Activated effector memory CD4-positive, alpha-beta T cell treated with Interleukin-2 at 50 U/mL for 16 hours (primary cell): Measurements from ENCODE around the gene MEIS2.

Experiments
- DNase-seq: peaks from one replicate; pipeline ENCODE4 v3.0.0-alpha.2; 2020

Gene MEIS2

GRCh38 chr15:37097144-37097919 lies 3.0 kb downstream of the MEIS2 start:
- DNase-seq, result no peak

- DNase-seq, result no peak
Observed at GRCh38 chr15:37096558-37097143, 3.7 kb downstream of the MEIS2 start.

- no peak for DNase-seq
Observed at GRCh38 chr15:37095770-37096557, 4.4 kb downstream of the MEIS2 start.

GRCh38 chr15:37094915-37095711 lies 5.2 kb downstream of the MEIS2 start:
- DNase-seq, result no peak

- no peak for DNase-seq
Observed at GRCh38 chr15:37094333-37094914, 5.9 kb downstream of the MEIS2 start.

GRCh38 chr15:37093480-37094332 lies 6.6 kb downstream of the MEIS2 start:
- DNase-seq, result no peak

GRCh38 chr15:37090543-37091175 lies 9.7 kb downstream of the MEIS2 start:
- no peak for DNase-seq

GRCh38 chr15:37088436-37088835 lies 11.9 kb downstream of the MEIS2 start:
- DNase-seq, result no peak

- no peak for DNase-seq
Observed at GRCh38 chr15:37087131-37087588, 13.2 kb downstream of the MEIS2 start.

- DNase-seq, result no peak
Observed at GRCh38 chr15:37086521-37086920, 13.8 kb downstream of the MEIS2 start.

- DNase-seq, result no peak
Observed at GRCh38 chr15:37086120-37086519, 14.2 kb downstream of the MEIS2 start.

- DNase-seq, result no peak
Observed at GRCh38 chr15:37084602-37085001, 15.7 kb downstream of the MEIS2 start.

GRCh38 chr15:37083610-37084009 lies 16.7 kb downstream of the MEIS2 start:
- DNase-seq, result no peak

GRCh38 chr15:37081983-37082382 lies 18.4 kb downstream of the MEIS2 start:
- DNase-seq, result no peak

GRCh38 chr15:37080261-37080921 lies 20.0 kb downstream of the MEIS2 start:
- no peak for DNase-seq

GRCh38 chr15:37079726-37080125 lies 20.6 kb downstream of the MEIS2 start:
- DNase-seq, result no peak

GRCh38 chr15:37078566-37078965 lies 21.8 kb downstream of the MEIS2 start:
- DNase-seq, result no peak

GRCh38 chr15:37077623-37078351 lies 22.6 kb downstream of the MEIS2 start:
- no peak for DNase-seq

GRCh38 chr15:37076543-37076942 lies 23.8 kb downstream of the MEIS2 start:
- DNase-seq, result no peak

- DNase-seq, result no peak
Observed at GRCh38 chr15:37075777-37076176, 24.6 kb downstream of the MEIS2 start.
